IPS DF 4.7 (cell line): ENCODE measurements around the gene TRDMT1.
"Not testable (repeated sequence)": the region's sequence is repeated elsewhere in the genome, so short reads cannot be mapped to it uniquely, and the experiment has no call there.

Source experiments
- DNase-seq: peaks from one replicate; pipeline ENCODE4 v3.0.0-alpha.2; 2013; ENCODE audit warnings: low spot score; ENCODE audit errors: extremely low read depth

Gene TRDMT1

DNA sequence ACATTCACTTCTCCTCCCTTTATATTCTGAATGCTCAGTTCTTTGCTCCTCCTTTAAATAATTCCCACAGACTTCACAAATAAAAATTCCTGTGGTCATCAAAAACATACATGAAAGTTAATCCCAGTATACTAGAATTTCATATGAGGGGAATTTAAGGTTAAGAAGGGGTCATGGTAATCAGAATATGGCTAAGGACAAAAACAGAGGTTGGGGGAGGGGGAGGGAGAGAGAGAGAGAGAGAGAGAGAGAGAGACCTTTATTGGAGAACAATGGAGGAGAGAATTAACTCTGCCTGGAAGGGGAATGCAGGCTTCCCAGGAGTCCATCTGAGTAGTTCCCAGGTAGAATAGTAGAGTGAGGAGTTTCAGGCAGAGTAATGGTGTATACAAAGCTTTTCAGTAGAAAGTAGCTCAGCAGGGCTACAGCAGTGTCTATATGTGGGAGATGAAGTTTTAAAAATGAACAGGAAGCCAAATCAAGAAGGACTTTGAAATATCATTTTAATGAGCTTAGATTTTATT, 66.7 kb downstream of the TRDMT1 start:
- DNase-seq = no peak

DNA sequence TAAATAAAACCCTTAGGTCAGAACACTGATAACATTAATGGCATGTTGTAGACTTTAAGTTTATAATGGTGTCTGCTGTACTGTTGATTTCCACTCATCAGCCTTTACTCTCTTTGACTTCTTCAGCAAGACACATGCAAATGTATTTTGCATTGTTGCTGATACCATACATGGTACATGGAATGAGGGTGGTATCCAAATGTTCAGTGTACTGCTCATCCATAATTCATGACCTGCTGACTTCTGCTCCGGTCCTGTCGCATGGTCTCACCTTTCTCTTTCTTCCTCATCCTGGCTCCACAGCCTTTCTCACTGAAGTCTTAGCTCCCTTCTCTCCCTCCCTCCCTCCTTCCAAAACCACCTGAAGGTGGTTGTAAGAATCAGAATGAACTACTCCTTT, 67.2 kb downstream of the TRDMT1 start:
- DNase-seq = no peak

DNA sequence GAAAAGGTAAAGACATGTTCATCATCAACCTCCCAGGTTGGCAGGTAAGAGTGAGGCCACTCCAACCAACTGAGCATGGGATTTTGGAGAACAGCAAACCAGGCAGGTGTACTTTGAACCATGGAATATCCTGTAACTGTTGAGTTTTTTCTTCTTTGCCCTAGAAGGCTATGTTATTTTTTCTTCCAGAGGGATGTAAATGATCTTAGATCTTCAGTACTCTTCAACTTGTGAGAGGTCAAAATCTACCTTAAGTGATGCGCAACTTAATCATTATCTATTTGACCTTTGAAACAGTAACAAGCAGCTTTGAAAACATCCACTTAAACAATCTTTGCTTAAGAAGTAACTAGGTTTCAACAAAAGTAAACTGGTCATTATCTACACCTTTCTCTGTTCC, 71.7 kb downstream of the TRDMT1 start, which contains the start of gene CUBN:
TSS of gene CUBN (minus strand) at position 71 of the 400 bp plus-strand sequence. CDS start at position 25, 46 bp downstream.
- no peak for DNase-seq

DNA sequence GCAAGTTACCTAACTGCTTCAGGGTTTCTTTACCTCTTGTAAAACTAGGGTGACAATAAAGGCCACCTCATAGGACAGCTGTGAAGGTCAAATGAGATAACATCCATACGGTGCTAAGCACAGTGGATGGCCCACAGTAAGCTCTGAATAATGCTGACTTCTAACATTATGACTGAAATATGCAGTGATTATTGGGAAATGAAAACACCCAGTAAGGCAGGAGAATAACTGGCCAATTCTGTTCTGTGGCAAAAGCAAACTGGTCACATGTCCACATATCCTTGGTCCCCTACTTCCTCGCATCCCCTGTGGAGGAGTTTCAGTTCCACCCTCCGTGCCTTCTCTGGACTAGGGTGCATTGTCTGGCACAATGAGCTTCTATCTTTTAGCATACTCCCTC, 73.2 kb downstream of the TRDMT1 start:
- no peak for DNase-seq

DNA sequence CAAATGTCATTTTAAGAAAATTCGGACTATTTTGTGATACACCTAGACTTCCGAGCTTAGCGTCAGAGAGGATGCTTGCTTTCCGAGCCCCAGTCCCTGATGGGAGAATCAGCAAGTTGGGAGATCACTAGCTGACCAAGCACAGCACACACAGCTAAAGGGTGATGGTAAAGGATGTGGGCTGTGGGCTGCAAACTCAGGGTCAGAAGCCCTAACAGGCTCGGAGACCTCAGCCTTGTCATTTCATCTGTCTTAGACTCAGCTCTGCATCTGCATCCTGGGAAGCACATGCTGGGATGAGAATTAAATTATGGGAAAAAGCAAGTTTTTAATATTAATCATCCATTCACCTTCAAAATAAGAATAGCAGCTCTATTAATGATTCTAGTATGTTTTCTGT, 75.1 kb downstream of the TRDMT1 start:
- DNase-seq = no peak

DNA sequence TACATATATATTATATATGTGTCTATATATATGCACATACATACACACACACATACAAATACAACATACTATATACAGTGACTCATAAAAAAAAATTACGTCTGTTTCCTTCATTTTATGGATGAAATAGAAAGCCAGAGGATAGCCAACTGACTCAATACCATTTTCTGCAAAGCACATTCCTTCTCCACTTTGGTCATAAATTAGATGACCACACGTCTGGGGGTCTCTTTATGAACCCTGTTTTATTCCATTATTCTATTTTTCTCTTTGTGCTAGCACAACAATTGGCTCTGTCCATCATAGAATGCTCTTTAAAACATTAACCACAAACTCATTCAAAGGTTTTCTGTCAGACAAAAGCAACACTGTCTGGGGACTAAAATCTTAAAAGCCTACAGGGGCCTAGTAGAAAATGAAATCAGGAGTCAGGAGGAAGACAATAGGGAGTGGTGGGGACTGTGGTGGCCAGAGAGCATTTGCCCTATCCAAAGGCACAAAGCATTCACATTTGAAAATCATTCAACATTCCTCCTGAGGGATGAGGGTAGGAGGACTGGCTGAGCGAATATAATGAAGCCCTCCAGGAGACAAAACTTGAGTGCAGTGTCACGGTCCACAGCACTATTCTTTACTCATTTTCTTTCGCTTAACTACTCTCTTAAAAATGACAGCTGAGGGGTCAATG, 76.1 kb downstream of the TRDMT1 start:
- no peak for DNase-seq

DNA sequence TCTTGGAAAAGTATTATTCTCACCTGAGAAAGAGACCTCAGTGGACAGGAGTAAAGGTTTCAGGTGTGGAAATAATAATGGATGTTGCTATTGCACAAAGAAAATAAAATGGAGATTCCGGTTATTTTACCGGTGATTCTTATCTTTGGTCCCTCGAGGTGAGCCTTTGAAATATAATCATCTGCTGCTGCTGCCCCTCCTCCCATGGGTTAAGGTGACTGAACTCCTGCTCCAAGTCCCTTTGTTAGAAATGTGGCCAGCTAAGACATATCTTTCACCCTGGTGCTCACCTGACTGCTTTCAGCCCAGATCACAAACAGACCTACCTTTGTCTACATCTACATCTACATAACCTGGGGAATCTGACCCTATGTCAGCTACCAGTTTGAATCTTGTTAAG, 77.5 kb downstream of the TRDMT1 start:
- no peak for DNase-seq

DNA sequence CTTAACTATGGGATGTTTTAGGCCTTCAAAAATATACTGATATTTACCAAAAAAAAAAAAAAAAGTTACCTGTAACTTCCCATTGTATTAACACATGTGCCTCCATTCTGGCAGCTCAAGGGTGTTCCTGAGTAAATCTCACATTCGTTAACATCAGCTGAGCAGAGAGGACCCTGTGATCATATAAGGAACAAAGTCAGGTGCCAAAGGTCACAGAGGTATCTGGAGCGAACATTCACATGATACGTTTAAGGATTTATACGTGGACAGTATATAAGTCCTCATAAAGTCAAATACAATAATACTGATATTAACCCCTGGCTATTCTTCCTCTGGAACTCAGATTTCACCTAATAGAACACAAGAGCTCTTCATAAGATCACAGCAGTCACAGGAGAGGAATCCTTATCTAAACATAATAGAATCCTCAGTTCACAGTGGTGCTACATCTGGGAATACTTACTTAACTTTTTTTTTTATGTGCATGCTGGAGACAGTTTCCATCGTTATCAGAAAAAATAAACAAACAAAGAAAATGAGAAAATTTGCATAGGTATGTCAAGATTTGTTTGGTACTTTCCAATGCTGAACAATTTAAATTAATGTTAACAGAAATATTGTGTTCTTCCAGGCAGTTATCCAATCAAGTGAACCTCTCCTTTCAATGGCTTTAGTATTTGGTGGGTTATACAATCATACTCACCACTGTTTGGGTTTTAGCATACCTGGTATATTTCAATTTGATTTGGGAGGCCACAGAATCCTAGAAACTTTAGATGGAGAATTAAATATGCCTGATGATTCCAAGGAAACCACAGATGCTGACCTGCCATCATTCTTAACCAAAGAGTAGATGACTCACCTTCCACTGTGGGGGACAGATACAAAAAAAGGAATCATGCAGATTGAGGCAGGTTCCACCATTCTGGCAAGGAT, 78.5 kb downstream of the TRDMT1 start:
- DNase-seq = no peak

DNA sequence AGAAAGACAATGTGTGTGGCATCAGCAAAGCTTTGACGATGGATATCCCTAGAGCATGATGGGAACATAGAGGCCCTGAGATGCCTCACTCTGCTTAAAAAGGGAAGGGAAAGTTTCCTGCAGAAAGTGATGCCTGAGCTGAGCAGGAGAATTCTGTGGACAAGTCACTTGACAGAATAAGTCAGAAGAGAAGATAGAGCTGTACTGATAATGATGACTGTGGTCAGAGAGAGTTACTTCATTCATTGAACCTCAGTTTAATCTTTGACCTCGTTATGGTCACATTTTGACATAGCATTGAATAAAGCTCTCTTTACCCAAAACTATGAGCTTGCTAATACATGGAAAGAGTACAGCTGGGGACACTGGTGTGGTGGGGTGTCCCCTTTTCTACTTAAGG, 79.4 kb downstream of the TRDMT1 start:
- DNase-seq = no peak

DNA sequence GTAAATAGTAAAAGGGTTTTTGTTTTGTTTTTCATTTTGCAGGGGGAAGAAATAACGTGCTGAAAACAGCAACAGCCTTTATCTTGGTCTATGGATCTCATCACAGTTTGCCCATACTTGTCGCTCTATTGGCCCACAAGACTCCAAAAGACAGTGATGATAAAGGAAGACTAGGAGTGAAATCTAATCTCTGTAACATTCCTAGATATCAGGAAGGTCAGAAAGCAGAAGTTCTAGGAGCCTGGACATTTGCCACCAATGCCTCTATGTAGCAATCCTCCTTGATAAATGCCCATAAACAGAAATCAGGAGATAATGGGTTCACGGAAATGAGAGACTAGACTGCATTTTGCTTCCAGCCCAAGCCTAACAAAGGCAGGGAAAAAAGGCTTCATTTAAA, 80.8 kb downstream of the TRDMT1 start:
- no peak for DNase-seq

DNA sequence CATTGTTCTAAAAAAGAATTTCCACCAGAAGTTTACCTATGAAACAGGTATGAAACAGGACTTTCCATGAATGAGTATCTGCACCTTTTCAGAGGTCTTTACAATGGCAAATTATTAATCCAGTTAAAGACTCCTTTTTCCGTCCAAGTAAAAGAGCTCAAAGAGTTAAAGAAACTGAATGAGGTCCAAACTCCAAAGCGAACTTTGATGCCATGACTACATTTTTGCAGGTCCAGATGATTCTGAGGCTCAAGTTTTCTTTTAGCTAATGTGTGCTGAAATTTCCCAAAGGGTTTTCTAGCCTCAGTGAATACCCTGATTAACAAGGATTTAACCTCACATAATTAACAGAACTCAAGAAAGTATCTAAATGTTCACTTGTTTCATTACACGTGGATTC, 81.6 kb downstream of the TRDMT1 start:
- no peak for DNase-seq

DNA sequence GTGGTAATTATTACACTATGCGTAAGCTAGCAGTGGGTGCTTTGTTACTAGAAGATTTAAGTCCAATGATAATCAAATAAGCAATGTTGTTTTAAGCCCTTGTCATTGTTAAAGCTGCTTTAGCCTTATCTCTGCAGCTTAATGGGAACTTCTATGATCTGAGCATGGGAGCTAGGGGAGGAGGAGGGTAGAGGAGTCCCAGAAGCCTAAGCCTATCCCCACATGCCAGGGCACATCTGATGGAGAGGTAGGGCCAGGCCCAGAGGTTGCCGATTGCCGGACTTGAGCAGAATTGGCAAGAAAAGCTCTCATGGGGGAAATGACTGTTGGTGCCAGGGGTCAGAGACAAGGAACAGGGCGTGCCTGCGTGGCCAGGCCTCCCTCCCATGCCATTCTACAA, 85.3 kb downstream of the TRDMT1 start:
- DNase-seq = no peak

DNA sequence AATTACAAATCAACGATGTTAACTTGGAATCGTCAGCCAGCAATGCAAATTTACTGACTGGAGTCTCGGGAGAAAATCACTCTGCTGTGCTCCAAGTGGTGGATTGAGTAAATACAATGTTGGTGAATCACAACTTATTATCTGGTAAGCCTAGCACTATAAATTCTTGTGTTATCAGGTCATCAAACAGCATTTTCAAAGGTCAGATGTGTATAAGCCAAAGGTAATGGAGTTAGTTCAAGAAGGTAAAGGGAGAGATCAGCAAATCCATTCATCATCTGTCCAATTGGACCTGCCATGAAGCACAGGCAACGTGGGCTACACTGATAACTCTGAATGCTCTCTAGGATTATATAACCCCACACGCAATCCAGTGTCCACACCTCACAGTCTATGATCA, 85.8 kb downstream of the TRDMT1 start:
- DNase-seq = no peak

DNA sequence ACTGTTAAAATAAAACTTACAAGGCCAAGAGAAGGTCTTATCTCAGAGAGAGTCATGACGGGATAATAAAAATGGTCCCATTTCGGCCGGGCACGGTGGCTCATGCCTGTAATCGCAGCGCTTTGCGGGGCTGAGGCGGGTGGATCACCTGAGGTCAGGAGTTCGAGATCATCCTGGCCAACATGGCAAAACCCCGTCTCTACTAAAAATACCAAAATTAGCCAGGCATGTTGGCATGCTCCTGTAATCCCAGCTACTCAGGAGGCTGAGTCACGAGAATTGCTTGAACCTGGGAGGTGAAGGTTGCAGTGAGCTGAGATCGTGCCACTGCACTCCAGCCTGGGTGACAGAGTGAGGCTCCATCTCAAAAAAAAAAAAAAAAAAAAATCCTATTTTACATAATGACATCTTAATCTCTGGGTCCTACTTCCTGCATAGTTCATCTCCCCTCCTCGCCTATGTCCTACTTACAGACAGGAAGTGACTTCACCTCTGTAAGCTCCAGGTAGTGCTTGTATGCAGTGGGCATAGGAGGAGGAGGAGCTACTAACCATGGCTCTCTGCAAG, 86.5 kb downstream of the TRDMT1 start:
- DNase-seq = not testable (repeated sequence)

DNA sequence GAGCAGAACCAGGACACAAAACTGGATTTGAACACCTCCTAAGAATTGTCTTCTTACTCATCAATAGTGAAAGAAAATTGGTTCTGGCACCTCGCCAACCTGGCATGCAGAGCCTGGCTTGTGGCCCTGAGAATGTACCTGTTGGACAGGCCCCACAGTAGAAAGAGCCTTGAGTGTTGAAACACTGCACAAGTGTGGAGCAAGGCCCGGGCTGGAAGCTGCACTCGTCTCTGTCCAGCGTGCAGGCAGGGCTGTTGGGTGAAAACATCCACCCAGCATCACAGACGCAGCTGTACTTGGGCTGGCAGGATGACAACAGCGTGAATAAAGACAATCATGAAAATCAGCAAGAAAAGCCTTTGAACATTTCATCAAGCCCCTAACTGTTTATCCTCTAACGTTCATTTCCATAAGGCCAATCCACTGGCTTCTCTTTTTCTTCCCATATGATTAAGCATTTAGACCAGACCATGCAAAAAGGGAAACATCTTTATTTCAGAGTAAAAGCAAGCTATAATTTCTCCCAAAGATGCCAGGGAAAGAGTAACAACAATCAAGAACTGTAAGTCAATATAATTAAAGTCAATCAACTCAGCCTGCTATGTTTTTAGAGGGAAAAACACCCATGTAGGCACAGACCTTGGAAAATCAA, 87.5 kb downstream of the TRDMT1 start:
- DNase-seq = no peak

DNA sequence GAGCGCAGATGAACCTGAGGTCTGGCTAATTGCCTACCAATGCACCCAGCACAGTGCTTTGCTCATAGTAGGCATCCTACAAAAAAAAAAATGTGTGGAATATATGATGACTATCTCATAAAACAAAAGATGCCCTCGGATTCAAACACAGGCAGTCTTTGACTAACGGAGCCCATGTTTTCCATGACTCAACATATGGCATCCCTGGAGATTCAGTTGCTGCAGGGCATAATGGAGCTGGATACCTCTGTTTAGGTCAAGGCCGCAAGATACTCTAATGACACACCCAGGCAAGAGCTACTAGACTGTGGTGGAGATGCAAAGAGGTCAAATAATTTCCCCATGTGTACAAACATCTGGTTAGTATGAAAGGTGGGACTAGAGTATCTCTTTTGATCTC, 88.1 kb downstream of the TRDMT1 start:
- DNase-seq = no peak

DNA sequence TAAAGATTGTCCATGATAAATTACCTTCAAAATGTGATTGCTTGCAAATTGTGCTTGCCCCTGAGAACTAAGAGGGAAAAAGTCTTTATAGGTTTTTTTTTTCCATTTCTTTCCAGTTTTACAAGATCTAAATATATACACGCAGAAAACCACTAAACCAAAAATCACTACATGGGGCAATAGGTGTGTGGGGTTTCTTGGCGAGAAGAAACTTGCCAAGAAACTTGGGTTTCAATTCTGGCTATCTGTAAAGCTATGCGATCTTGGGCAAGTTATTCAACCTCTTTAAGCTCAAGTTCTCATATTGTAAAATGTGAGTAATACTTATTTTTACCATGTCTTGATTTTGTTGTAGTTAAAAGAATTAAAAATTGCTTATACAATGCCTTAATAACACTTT, 88.9 kb downstream of the TRDMT1 start:
- no peak for DNase-seq

DNA sequence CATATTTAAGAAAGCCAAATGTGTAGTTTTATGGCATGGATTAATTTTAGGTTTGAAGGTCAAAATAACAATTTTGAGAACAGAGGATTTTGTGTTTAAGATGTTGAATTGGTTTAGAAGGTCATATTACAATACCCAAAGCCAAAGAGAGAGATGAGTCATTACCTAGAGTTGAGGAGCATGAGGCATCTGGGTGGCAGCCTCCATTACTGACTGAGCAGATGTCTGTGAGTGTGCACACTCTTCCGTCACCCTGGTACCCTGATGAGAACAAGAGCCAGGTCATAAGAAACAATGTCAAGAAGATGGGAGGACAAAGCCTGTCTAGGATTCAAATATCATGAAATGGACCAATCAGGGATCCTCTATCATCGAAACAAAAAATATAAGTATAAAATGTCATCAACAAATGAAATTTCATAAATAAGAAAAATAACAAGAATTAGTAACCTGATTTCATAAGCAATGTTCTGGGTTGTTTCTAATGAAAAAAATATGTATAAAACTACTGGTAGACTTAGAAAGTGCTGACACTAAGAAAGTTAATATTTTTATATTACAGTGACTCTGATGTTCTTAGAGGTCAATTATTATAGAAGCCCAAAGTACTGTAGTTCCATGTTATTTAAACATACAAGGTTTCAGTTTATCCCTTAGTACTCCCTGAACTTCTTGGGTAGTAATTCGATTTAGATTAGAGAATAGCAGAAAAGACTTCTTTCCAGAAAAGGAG, 91.8 kb downstream of the TRDMT1 start:
- no peak for DNase-seq

DNA sequence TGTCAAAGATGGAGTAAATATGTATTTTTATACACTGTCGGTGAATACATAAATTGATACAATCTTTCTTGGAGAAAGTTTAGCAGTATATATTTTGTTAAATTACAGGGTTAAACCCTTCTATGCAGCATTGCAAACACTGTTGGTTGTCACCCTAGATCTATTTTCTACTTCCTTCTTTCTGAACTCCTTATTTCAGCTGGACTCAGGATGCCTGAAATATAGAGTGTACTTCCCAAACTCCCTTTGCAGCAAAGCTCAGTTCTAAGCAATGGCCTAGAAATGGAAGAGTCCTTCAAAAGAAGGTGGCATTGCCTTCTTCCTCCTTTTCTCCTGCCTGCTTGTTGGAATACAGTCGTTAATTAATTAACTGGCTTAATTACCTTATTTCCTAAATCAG, 92.4 kb downstream of the TRDMT1 start:
- no peak for DNase-seq

DNA sequence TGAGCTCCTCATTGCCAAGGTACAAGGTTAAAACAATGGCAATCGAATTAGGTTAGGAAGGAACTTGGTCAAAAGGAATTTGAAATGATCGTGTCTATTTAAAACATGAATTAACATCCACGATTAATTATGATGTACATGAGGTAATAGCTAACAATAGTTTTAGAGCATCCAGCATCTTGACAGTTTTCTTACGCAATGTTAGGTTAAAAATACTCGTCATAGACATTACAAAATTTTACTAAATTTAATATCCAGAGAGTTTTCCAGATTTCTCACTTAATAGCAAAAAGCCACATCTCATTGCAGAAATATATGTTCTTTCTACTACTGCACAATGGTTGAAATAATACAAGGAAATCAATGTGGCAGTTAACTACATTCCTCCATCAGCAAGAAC, 94.5 kb downstream of the TRDMT1 start:
- DNase-seq = no peak

DNA sequence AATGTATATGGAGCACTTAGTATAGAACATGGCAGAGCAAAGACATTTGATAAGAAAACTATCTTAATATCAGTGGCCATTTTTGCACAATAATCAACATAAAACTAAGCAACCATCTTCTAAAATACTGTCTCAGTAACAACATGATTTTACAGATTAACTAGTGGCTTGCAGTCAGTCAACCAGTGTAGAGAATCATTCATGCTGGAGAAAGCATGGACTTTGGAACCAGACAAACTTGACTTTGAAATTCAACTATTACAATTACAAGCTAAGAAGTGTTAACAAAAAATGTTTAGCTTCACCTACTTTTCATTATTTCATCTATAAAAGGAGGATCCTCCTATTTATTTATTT, 99.6 kb downstream of the TRDMT1 start:
- DNase-seq = no peak
